Activated CD4-positive, CD25-positive, alpha-beta regulatory T cell treated with anti-CD3 and anti-CD28 coated beads, Interleukin-2, amount 50 U/mL, for 72 hours (primary cell): ENCODE data around the gene RNF227.
"Not testable (repeated sequence)": the region's sequence is repeated elsewhere in the genome, so short reads cannot be mapped to it uniquely, and the experiment has no call there.

Experiments used
- DNase-seq: peaks from one replicate; pipeline ENCODE4 v3.0.0; 2021

RNF227 gene

DNA sequence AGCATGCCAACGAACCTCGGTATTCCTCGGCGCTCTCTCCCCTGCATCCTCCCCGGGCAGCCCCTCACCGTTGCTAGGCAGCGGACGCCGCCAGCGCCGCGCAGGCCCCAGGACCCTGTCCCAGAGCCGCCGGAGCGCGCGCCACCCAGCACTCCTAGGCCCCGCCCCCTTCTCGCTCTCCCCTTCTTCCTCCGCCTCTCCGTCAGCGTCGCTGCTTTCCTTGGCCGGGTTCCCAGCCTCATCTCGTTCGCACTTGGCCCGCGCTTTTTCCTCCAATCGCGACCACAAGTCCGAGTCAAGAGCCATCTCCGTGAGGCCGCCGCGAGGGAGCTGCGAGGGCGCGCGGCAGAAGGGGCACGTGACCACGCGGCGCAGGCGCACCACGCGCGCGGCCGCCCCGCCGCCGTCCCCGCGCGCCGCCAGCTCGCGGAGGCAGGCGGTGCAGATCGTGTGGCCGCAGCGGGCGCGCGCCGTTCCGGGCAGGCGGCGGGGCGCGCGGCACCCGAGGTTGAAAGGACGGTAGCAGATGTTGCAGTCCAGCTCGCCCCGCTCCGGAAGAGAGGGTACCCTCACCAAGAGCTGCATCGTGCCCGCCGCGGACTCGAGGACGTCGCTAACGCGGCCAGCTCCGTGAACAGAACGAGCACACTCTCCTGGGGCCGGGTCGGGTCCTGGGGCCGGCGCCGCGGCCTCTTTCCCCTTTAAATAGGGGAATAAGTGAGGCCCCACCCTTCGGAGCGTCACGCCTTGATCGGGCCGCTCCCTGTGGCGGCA lies at the start of gene RNF227:
RNF227 (minus strand) TSS at position 679 of the 774 bp plus-strand sequence; CDS start at position 585, 94 bp downstream.
- DNase-seq = peak; percentile 85

DNA sequence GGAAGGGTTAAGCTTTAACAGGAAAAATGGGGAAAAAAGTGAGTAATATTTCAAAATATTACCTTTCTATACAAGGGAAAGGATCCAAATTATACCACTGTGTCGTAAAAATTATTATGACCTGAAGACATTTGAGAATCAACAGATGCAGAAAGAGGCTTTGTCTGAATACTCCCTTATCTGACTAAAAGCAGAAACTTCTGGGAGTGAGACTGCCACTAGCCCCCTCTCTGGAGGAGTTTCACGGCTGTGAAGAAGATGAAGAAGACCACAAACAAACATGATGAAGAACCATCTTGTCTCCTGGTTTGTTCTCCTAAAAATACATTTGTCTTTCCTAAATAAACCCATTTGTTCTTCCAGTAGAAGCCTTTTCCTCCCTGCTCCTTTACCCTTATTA lies 45.3 kb upstream of the RNF227 start:
- DNase-seq = no peak

DNA sequence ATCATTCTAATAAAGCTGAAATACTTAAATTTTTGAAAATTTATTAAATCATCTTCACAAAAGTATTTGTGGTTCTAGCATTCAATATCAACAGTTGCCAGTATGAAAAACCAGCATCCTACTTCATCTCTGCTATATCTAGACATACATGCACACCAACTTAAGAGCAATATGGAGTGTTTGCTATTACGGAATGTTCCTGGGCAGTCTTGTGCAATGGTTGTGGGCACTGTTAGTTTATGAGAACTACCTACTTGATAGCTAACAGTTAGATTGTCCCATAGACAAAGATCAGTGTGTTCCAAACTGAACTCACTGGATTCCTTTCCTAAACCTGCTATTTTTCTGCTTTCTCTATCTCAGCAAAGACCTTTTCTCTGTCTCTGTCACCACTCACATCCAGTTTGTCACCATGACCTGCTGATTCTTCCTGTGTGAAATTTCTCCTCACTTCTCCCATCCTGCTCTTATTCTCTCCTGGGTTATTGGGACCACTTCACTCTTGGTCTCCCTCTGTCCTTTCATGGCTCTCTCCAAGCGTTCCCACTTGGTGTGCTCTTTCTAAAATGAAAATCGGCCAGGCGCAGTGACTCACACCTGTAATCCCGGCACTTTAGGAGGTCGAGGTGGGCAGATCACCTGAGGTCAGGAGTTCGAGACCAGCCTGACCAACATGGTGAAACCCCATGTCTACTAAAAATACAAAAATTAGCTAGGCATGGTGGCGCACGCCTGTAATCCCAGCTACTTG lies 43.6 kb upstream of the RNF227 start:
- no peak for DNase-seq

DNA sequence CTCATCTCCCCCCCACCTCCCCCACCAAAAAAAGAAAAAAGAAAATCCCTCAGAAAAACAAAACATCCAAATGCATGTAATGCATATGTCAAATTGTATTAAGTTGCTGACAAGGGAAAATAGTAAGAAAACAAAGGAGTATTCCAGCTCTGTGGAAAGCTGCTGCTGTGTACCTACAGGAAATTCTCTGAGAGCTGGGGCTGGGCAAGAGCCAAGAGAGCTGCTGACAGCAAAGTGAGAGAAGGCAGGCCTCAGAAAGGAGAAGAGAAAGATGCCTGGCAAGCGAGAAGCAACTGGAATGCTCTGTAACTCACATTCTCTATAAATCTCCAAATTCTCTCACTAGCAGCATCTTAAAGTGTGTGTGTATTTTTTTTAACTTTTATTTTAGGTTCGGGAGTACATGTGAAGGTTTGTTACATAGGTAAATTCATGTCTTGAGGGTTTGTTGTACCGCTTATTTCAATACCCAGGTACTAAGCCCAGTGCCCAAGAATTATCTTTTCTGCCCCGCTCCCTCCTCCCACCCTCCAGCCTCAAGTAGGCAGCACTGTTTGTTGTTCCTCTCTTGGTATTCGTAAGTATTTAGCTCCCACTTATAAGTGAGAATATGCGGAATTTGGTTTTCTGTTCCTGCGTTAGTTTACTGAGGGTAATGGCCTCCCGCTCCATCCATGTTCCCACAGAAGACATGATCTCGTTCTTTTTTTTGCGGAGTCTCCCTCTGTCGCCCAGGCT lies 40.3 kb upstream of the RNF227 start:
- DNase-seq = no peak

DNA sequence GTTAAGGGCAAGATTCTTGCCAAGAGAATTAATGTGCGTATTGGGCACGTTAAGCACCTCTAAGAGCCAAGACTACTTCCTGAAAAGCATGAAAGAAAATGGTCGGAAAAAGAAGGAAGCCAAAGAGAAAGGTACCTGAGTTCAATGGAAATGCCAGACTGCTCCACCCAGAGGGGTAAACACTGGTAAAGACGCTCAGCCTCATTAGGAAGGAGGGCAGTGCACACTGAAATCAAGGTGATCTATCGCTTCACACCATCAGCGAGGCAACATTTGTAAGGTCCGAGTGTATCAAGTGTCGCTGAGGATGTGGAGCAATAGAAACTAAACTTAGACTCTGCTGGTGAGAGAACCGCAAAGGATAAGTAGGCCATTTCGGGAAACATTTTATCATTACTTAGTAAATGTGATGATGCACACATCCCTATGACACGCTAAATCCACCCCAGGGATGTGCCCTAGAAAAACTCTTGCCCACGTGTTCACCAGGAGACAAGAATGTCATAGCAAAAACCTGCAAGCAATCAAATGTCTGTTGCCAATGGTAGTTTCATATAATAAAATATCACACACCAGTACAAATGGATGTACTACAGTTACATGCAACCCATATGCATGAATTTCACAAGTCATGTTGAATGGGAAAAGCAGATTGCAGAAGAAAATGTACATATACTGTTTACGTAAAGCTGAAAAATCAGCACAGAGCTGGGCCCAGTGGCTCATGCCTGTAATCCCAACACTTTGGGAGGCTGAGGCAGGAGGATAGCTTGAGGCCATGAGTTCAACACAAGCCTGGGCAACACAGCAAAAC lies 39.5 kb upstream of the RNF227 start:
- DNase-seq = no peak

DNA sequence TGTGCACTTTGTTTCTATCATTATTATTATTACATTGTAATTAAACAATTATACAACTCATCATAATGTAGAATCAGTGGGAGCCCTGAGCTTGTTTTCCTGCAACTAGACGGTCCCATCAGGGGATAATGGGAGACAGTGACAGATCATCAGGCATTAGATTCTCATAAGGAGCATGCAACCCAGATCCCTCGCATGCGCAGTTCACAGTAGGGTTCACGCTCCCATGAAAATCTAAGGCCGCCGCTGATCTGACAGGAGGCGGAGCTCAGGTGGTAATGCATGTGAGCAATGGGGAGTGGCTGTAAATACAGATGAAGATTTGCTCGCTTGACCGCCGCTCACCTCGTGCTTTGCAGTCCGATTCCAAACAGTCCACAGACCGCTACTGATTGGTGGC lies 37.2 kb upstream of the RNF227 start:
- not testable (repeated sequence) for DNase-seq

DNA sequence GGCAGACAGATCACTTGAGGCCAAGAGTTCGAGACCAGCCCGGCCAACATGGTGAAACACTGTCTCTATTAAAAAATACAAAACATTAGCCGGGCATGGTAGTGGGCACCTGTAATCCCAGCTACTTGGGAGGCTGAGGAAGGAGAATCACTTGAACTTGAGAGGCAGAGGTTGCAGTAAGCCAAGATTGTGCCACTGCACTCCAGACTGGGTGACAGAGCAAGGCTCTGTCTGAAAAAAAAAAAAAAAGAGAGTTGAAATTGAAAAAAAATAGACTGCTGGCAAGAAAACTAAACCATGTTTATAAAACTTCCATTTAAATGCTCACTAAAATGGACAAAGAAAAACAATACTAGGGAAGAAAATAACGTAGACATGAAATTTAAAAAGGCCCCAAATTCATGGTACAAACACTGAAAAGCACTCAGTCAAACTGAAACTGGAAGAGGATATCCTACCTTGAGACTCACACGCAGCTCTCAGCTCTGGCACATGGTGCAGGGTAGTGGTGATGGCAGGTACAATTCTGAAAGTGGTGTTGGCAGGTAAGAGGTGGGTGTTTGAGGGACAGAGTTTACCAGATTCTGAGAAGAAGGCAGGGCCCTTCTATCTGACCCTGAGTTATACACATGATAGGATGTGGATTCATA lies 35.2 kb upstream of the RNF227 start:
- peak; percentile 44 for DNase-seq

DNA sequence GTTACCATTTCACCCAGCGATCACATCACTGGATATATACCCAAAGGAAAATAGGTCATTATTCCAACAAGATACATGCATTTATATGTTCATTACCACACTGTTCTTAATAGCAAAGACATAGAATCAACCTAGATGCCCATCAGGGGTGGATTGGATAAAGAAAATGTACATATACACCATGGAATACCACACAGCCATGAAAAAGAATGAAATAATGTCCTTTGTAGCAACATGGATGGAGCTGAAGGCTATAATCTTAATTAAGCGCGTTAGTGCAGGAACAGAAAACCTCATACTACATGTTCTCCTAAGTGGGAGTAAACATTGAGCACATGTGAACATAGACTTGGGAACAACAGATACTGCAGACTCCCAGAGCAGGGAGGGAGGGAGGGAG lies 34.5 kb upstream of the RNF227 start:
- no peak for DNase-seq

DNA sequence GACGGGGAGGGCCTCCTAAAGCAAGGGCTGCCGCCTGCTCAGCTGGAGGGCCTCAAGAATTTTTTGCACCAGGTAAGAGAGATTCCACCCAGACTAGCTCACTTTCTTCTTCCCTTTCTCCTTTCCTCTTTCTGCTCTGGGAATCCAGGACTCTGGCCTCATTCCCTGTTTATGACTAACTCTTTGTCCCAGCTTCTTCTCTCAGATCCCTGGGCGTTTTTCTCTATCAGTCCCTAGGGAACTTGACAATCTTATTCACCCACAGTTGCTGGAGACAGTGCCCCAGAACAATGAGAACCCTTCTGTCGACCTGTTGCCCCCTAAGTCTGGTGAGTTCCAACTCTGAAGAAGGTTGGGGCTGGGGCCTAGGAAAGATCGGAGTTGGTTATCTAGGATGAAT lies 31.6 kb upstream of the RNF227 start:
- no peak for DNase-seq

DNA sequence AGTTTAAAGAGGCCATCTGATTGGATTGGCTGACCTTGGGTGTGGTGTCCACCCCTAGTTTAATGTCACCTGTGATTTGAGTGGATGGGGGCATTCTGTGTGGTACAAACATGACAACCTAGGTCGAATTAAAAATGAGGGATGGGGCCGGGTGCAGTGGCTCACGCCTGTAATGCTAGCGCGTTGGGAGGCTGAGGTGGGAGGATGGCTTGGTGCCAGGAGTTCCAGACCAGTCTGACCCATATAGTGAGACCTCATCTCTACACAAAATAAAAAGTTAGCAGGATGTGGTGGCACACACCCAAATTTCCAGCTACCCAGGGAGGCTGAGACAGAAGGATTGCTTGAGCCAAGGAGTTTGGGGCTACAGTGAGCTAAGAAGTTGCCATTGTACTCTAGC lies 30.4 kb upstream of the RNF227 start:
- no peak for DNase-seq

DNA sequence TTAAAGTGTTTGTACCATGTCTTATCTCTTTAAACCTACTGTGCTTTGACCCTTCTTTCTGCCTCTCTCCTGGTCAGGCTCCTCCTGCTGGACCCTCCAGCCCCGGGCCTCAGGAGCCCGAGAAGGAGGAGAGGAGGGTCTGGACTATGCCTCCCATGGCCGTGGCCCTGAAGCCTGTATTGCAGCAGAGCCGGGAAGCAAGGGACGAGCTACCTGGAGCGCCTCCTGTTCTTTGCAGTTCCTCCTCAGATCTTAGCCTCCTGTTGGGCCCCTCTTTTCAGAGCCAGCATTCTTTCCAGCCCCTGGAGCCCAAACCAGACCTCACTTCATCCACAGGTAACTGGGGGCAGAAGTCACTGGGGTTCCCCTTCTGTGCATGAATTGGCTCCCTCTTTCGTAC lies 29.6 kb upstream of the RNF227 start:
- DNase-seq = no peak

DNA sequence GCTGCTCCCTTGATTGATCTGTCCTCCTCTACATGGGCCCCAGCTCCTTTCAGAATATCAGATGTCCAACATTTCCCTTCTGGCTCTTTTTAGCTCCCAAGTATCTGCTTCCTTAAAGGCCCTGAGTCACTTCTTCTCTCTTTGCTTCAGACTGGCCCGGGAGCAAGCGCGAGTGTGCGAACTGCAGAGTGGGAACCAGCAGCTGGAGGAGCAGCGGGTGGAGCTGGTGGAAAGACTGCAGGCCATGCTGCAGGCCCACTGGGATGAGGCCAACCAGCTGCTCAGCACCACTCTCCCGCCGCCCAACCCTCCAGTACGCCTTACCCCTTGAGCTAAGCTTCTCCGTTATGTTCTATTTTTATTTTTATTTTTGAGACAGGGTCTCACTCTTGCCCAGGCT lies 28.2 kb upstream of the RNF227 start:
- DNase-seq = no peak

DNA sequence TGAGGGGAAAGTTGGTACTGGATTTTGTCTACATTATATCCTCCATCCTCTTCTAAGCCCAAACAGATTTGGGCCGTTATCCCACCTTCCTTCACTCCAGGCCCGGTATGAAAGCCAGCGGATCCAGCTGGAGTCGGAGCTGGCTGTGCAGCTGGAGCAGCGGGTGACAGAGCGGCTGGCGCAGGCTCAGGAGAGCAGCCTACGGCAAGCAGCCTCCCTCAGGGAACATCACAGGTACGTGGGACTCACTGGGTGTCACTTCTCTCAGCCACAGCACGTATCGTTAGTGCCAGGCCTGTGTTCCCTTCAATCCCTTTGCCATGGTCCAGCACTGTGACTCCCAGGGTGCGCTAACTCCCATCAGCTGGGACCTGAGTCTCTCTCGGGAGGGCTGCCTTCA lies 27.2 kb upstream of the RNF227 start:
- DNase-seq = no peak

DNA sequence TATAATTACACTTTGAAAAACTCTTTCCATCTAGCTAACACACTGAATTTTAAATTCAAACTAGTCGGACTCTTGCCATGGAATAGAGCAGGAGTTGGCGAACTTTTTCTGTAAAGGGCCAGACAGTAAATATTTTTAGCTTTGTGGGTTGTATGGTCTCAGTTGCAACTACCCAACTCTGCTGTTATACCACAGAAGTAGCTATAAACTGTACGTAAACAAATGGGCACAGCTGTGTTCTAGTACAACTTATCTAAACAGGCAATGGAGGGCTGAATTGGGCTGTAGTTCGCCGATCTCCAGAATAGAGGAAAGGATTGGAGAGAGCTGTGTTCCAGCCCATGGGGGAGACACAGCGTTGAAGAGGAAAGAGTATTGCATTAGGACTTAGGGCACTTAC lies 24.7 kb upstream of the RNF227 start:
- DNase-seq = no peak

DNA sequence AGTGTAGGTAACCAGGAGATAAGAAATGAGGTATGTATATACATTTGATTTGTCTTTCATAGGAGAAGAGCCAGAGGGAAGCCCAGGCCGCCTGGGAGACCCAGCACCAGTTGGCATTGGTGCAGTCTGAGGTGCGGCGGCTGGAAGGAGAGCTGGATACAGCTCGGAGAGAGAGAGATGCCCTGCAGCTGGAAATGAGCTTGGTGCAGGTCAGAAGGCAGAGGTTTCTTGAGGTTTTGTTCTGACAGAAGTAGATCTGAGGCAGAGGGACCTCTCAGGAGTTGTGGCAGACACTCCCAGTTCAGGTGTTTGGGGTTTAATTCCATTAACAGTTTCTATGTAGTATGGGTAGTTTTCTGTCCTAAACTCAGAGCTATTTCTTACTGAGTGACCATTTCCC lies 23.9 kb upstream of the RNF227 start:
- DNase-seq = no peak

DNA sequence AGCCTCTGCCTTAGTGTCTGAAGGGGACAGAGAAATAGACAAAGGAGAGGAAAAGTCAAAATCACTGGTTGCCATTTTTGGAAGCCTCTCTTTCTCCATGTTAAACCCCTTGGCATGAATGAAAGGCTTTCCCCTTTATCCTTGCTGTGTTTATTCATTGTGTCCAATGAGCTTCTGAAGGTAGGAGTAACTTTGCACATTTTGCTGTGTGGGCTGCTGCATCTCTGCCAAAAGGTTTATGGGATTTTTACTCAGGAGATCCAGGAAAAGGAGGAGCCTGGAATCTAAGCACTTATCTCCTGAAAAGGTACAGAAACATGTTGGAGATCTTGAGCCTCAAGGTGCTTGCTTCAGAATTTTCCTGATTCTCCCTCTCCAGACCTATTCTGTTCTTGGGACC lies 19.8 kb upstream of the RNF227 start:
- DNase-seq = no peak

DNA sequence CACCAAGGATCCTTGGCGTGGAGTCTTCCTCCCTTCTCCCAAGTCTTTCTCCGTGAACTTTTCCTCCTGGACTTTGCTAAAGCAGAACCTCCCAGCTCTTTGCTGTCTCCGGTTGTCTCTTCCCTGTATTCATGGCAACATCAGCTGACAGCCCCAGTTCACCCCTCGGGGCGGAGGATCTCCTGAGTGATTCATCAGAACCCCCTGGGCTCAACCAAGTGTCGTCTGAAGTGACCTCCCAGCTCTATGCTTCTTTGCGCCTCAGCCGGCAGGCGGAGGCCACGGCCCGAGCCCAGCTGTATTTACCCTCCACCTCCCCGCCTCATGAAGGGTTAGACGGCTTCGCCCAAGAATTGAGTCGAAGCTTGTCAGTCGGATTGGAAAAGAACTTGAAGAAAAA lies 16.9 kb upstream of the RNF227 start:
- DNase-seq = peak; percentile 40

DNA sequence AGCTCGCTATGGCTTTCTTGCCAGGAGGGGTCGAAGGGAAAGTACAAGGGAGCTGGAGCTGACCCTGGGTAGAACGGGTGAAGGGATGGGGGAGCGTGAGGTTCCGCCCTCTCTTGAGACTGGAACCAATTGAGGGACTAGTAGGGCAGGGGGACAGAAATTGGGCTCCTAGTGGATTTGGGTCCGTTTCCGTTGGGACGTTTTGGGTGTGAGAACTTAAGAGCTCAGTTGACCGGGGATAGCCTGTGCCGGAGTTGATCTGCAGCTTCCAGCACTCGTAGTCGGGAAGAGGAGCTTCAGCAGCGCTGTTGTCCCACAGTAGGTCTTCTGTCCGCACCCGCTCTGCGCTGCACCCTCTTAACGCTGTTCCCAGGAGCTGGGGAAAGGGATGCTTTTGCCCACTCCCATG lies 16.4 kb upstream of the RNF227 start:
- DNase-seq = peak; percentile 43

DNA sequence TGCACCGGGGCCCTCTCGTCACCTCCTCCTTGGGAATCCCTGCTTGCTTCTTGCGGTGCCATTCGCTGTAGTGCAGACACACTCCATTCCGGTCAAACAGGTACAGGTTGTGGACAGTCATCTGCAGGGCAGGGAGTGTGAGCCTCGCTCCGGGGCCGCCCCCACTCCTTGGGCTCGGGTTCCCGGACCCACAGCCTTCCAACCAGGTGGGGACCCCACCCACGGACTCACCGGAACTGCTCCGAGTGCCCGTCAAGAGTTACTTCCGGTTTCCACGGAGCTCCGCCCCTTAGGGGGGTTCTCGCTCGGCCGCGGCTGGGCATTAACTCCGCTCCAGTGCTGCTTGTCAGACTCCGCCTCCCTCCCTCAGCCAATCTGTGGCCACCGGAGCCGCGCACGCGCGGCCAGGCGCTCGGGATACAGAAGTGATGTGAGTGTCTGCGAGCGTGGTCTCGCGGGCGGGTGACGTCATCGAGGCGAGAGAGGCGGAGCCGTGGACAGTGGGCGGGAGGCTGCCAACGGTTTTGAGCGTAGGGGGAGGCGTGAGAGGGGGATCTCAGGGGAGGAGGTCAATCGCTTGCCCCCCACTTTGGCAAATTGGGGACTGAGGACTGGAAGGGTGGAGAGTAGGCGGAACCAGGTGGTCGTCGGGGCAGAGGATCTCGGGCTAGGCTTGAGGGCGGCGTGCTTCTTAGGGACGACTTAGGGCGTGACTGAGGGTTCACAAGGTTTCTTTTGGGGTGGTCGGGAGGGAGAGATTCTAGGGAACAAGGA lies 15.8 kb upstream of the RNF227 start, which contains the start of the genes CNTROB and TRAPPC1:
CNTROB (plus strand) TSS at position 498 of the 774 bp plus-strand sequence. CDS start 874 bp downstream, outside the sequence.
TRAPPC1 (minus strand) TSS at position 238 of the 774 bp plus-strand sequence; CDS start at position 121, 117 bp downstream.
- DNase-seq = peak; percentile 100

DNA sequence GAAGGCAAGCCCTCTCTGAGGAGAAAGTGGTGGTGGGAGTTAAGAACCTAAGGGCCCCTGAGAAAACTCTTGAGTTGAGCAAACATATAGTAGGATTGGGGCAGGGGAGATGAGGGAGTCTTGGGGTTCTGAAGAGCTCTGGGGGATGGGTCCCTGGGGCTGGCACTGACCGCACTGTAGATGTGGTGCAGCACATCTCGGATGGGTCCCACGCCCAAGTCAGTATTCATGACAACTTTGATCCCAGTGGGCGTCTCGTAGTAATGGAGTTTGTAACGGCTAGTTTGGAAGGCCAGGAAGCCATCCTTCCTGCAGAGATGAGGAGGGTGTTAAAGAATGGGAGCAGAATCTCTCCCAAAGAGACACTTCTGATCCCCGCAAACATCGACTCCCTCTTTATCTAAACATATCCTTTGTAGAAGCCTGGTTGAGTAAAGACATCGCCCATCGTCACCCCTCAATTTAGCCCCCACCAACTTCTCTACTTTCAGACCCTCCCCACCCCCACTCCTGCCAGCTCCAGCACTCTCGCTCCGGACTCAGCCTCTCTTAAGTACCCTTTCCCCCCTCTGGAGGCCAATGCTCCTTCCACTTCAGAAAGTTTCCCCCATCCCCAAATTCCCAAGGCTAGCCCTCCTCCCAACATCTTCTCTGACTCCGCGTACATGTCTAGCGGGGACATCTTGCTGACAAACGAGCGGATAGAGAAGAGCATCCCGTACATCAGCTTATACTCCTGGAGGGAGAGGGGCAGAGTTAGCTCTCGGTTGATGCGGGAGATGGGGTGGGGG lies 14.9 kb upstream of the RNF227 start:
- DNase-seq = no peak
